ENCODE data around the gene CAMTA1. TPM values are rescaled to one million over a fixed set of nuclear protein-coding genes. Genes with fewer than 3 reads are reported as not detected.

Gene CAMTA1
- total RNA-seq, 4 donors from 2014 or later: 86.3 to 170 (median 132) TPM

DNA sequence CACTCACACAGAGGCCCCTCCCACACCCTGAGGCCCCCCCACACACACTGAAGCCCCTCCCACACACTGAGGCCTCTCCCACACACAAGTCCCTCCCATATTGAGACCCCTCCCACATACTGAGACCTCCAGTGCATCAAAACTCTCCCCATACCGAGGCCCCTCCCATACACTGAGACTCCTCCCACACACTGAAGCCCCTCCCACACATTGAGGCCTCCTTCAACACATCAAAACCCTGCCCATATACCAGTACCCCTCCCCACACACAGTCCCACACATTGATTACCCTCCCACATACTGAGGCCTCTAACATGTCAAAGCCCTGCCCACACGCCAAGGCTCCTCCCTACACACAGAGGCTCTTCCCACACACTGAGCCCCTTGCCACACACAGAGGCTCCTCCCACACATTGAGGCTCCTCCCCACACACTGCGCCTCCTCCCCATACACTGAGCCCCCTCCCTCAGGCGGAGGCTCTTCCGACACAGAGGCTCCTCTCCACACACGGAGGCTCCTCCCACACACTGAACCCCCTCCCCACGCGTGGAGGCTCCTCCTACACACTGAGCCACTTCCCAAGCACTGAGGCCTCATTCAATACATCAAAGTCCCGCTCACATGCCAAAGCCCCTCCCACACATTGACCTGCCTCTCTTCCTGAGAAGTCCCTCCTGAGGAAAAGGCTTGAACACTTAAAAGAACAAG lies 392.3 kb downstream of the CAMTA1 start:
- 43 to 54% methylated on average over 2 to 7 of the region's 9 CpGs for WGBS, 2 donors (ENCODE audit: low coverage in 1 of 2)

DNA sequence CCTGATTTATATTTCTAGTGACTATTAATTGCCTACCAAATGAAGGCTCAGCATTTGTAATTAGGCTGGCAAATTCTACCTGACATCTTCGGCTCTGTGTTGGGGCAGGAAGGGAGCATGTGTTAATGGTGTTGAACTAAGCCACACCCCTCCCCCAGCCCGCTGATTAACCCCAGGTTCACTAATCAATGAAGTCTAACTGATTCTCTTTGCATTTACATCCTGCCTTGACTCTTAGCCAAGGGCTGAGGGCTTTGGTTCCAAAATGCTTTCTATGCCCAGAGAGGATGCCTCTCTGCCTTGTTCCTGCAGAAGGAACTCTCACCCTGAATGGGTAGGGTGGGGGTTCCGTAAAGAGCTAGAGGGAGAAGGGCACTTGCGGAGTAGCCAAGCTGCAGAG lies 393.1 kb downstream of the CAMTA1 start:
- no peaks in the 10 kb centered on the region for H3K4me1 ChIP-seq
- ATAC-seq: no peak
- no peak overlapping the region for H3K27ac ChIP-seq
- H3K9me3 ChIP-seq: peaks cover 0 to 19% (median 0%) of the 10 kb centered on the region in 3 donors
- WGBS, 2 donors (ENCODE audit: low coverage in 1 of 2): 53% methylated on average over 4 of the region's 4 CpGs; no CpG with 5 or more reads in 1 of the 2 donors
- no peak overlapping the region for H3K4me3 ChIP-seq
- no peaks in the 10 kb centered on the region for H3K36me3 ChIP-seq
- no peak for TF ChIP-seq POLR2A (IDR thresholded peaks at IDR 0.05)
- TF ChIP-seq EP300 (IDR thresholded peaks at IDR 0.05): no peak
- TF ChIP-seq, protein P1, sequence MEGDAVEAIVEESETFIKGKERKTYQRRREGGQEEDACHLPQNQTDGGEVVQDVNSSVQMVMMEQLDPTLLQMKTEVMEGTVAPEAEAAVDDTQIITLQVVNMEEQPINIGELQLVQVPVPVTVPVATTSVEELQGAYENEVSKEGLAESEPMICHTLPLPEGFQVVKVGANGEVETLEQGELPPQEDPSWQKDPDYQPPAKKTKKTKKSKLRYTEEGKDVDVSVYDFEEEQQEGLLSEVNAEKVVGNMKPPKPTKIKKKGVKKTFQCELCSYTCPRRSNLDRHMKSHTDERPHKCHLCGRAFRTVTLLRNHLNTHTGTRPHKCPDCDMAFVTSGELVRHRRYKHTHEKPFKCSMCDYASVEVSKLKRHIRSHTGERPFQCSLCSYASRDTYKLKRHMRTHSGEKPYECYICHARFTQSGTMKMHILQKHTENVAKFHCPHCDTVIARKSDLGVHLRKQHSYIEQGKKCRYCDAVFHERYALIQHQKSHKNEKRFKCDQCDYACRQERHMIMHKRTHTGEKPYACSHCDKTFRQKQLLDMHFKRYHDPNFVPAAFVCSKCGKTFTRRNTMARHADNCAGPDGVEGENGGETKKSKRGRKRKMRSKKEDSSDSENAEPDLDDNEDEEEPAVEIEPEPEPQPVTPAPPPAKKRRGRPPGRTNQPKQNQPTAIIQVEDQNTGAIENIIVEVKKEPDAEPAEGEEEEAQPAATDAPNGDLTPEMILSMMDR (IDR thresholded peaks at IDR 0.05): no peak
- TF ChIP-seq POLR2AphosphoS5 (IDR thresholded peaks at IDR 0.05): no peak
- H3K27me3 ChIP-seq: peaks cover 55% of the 10 kb centered on the region

More for the DNA sequence above, 392.3 kb downstream of the CAMTA1 start:
- TF ChIP-seq EP300 (IDR thresholded peaks at IDR 0.05) (no peak), POLR2AphosphoS5 (IDR thresholded peaks at IDR 0.05) (no peak), POLR2A (IDR thresholded peaks at IDR 0.05) (no peak)
- TF ChIP-seq, protein P1 (IDR thresholded peaks at IDR 0.05): no peak
- Histone ChIP-seq H3K4me3 (no peak overlapping the region), H3K27me3 (peaks cover 60% of the 10 kb centered on the region), H3K9me3 (peaks cover 0 to 19% (median 0%) of the 10 kb centered on the region in 3 donors), H3K27ac (no peak overlapping the region), H3K4me1 (no peaks in the 10 kb centered on the region), H3K36me3 (no peaks in the 10 kb centered on the region)
- no peak for ATAC-seq

GRCh38 chr1:7178741-7179140 lies 393.5 kb downstream of the CAMTA1 start:
- 50% methylated on average over 2 of the region's 3 CpGs for WGBS, 2 donors (ENCODE audit: low coverage in 1 of 2)
- H3K27ac ChIP-seq: no peak overlapping the region
- no peak for ATAC-seq
- H3K27me3 ChIP-seq: peaks cover 55% of the 10 kb centered on the region
- H3K4me3 ChIP-seq: no peak overlapping the region
- H3K9me3 ChIP-seq: peaks cover 0 to 19% (median 0%) of the 10 kb centered on the region in 3 donors
- H3K36me3 ChIP-seq: no peaks in the 10 kb centered on the region
- TF ChIP-seq, protein P1 (IDR thresholded peaks at IDR 0.05): no peak
- TF ChIP-seq EP300 (IDR thresholded peaks at IDR 0.05) (no peak), POLR2AphosphoS5 (IDR thresholded peaks at IDR 0.05) (no peak), POLR2A (IDR thresholded peaks at IDR 0.05) (no peak)
- no peaks in the 10 kb centered on the region for H3K4me1 ChIP-seq

GRCh38 chr1:7185721-7186120 lies 400.5 kb downstream of the CAMTA1 start:
- ATAC-seq: no peak
- peaks cover 0 to 8% (median 0%) of the 10 kb centered on the region in 3 donors for H3K9me3 ChIP-seq

More at GRCh38 chr1:7185721-7186120, 400.5 kb downstream of the CAMTA1 start:
- TF ChIP-seq, protein P1 (IDR thresholded peaks at IDR 0.05): no peak
- no peak for TF ChIP-seq POLR2A (IDR thresholded peaks at IDR 0.05)
- TF ChIP-seq POLR2AphosphoS5 (IDR thresholded peaks at IDR 0.05): no peak
- TF ChIP-seq EP300 (IDR thresholded peaks at IDR 0.05): no peak
- Histone ChIP-seq H3K4me1 (no peaks in the 10 kb centered on the region), H3K27ac (no peak overlapping the region), H3K36me3 (no peaks in the 10 kb centered on the region), H3K4me3 (no peak overlapping the region), H3K27me3 (peaks cover 15% of the 10 kb centered on the region)
- WGBS, 2 donors (ENCODE audit: low coverage in 1 of 2): 55 to 62% methylated on average over 8 of the region's 8 CpGs
